ELF-1 (cell line): ENCODE data around the gene OR5AC2.

Experiments used
- DNase-seq: peaks from one replicate; pipeline ENCODE4 v3.0.0-alpha.2; 2016; ENCODE audit warnings: low read depth, low spot score

The OR5AC2 gene, protein sequence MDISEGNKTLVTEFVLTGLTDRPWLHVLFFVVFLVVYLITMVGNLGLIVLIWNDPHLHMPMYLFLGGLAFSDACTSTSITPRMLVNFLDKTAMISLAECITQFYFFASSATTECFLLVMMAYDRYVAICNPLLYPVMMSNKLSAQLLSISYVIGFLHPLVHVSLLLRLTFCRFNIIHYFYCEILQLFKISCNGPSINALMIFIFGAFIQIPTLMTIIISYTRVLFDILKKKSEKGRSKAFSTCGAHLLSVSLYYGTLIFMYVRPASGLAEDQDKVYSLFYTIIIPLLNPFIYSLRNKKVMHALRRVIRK

GRCh38 chr3:98086873-98087272 lies at the start of gene OR5AC2:
OR5AC2 (plus strand) TSS chr3:98087173; CDS start chr3:98087173, 0 bp downstream.
- no peak for DNase-seq

DNA sequence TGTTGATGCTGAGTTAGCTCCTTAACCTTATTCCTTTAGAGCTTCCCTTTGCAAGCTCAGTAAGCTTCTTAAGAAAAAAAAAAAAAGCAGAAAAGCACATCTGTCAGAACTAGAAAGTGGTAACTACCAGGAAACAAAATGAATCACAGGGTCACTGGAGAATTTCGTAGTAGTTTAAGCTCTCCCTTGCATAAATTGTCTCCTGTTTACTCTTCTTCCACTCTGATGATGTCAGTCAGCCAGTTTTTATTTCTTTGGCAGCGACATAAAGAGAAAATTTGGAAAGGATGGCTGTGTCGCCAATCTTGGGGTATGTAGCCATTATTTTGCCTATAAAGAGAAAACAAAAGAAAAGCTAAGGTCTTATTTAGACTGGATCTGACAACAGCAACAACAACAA lies 48.7 kb upstream of the OR5AC2 start:
- DNase-seq = no peak

GRCh38 chr3:98038876-98039275 lies 48.1 kb upstream of the OR5AC2 start:
- DNase-seq = no peak

GRCh38 chr3:98039322-98040024 lies 47.5 kb upstream of the OR5AC2 start:
- DNase-seq = peak; percentile 87

DNA sequence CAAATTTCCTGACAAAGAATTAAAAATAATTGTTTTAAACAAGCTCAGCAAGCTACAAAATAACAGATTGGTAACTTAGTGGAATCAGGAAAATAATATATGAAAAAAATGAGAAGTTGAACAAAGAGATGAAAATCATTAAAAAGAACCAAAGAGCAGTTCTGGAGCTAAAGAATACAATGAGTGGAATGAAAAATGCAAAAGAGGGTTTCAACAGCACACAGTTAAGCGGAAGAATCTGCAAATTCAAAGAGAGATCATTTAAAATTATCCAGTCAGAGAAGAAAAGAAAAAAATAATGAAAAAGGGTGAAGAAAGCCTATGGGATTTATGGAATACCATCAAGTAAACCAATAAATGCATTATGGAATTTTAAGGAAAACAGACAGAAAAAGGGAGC lies 45.6 kb upstream of the OR5AC2 start:
- DNase-seq = no peak

GRCh38 chr3:98048586-98048985 lies 38.4 kb upstream of the OR5AC2 start:
- no peak for DNase-seq

GRCh38 chr3:98049271-98049670 lies 37.7 kb upstream of the OR5AC2 start:
- no peak for DNase-seq

- no peak for DNase-seq
Observed at GRCh38 chr3:98056035-98056434, 30.9 kb upstream of the OR5AC2 start.

- DNase-seq = peak; percentile 77
Observed at GRCh38 chr3:98057631-98058030, 29.3 kb upstream of the OR5AC2 start.

DNA sequence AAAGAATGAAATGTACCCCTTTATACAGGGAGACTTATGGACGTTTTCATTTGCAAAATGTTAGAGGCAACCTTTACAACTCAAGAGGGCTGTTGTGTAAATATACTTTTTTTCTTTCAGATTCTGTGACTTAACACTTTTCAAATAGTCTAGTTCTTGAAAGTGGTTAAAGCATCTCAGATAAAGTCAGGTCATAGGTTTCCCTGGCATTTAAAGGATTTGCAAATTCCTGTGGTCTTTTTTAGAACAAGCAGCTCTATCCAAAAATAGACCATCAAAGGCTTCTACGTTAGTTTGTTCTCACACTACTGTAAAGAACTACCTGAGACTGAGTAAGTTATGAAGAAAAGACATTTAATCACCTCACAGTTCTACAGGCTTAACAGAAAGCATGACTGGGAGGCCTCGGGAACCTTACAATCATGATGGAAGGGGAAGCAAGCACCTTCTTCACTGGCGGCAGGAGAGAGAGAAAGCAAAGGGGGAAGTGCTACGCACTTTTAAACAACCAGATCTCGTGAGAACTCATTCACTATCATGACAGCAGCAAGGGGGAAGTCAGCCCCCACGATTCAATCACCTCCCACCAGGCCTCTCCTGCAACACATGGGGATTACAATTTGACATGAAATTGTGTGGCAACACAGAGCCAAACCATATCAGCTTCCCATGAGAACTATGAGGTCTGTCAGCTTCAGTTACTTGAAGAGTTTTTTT lies 28.6 kb upstream of the OR5AC2 start:
- peak; percentile 37 for DNase-seq

DNA sequence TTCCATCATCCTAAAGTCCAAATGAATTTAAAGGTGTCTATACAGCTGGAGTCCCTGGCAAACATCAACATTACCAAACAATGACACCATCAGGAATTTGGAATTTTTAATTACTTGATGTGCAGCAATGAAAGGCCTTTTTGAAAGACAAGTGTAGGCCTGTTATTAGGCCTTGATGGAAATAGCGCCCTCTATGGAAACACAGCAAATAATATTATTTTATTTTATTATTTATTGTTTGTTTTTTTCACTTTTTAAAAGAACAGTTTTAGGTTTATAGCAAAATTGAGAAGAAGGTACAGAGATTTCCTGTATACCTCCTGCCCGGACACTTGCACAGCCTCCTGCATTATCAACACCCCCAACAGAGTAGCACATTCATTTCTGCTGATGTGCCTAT lies 18.1 kb upstream of the OR5AC2 start:
- no peak for DNase-seq

DNA sequence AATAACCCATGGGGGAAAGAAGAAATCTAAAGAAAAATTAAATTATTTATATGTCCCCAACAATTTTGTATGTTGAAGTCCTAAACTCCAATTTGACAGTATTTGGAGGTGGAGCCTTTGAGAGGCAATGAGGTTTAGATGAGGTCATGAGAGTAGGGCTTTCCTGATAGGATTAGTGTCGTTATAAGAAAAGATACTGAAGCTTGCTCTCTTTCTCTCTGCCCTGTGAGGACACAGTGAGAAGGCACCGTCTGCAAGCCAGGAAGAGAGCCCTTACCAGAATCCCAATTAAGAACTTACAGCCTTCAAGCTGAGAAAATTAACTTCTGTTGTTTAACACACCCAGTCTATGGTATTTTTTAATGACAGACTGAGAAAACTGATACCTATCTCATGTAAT lies 16.1 kb upstream of the OR5AC2 start:
- DNase-seq = no peak

DNA sequence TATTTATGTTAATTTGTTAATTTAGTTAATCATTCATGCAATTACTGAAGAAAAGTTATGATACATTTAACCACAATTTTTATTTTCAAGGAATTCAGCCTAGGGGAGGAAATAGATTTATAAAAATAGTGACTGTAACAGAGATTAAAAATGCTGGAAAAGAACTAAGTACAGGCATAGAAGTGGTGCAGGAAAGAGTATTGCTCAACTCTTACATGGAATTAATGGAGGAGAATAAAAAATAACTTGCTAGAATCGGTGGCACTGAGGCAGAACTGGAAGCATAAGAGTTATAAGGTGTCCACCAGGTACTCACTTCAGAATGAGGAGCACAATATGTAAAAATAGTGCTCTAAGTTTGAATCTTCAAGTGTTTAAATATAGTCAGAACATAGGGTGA lies 13.5 kb upstream of the OR5AC2 start:
- no peak for DNase-seq

GRCh38 chr3:98095882-98096281 lies 8.9 kb downstream of the OR5AC2 start:
- peak; percentile 41 for DNase-seq

GRCh38 chr3:98099848-98100247 lies 12.9 kb downstream of the OR5AC2 start:
- no peak for DNase-seq

GRCh38 chr3:98108162-98108561 lies 21.2 kb downstream of the OR5AC2 start:
- DNase-seq = no peak

- DNase-seq = peak; percentile 75
Observed at GRCh38 chr3:98109807-98110549, 23.0 kb downstream of the OR5AC2 start.

GRCh38 chr3:98110550-98110908 lies 23.6 kb downstream of the OR5AC2 start:
- no peak for DNase-seq

DNA sequence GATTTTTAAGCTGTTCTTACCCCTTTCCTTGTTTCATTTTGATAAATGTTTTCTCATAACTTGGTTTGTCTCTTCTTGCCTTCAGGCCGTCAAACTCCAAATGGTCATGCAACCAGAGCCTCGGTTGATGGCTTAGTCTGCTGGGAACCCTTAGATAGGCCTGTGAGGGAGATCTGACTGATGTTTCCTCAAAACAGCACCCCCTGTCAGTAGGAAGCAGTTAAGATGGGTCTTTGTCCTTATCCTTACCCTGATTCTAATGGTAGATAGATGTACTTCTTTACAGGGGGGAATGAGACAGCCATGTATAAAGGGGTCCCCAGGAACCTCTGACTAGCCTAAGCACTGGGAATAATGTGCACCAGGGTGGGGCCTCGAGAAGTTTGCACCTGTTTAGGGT lies 27.3 kb downstream of the OR5AC2 start:
- DNase-seq = no peak

DNA sequence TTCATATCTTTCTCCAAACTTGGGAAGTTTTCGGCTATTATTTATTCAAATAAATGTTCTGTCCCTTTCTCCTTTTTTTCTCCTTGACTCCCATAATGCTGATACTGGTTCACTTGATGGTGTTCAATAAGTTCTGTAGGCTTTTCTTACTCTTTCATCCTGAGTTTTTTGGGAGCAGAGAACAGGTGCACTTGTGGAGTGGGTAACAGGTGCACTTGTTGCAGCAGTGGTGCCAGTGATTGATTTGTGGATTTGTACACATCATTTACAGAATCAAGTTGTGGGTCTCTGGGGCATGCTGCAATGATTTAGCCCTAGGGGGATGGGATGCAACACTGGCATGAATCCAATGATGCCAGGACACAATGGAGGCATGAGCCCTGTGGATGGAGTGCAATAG lies 28.7 kb downstream of the OR5AC2 start:
- no peak for DNase-seq

DNA sequence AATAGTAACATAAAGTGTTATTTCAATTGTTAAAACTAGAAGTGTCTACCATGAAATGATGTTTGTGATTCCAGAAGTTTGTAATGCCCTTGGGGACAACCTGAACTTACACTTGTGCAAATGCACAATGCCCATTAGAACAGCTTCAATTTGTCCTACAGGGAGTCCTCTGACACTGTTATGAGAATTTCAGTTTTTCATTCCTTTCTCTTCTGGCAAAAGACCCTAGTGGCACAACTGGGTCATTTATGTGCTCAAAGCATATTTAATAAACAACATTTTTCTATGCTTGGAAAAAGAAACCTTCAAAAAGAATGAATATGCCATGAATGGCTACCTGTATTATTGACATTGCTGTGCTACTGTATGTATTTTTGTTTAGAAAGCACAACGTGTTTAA lies 43.4 kb downstream of the OR5AC2 start, which contains the start of gene OR5H1:
Gene OR5H1 (plus strand): TSS at position 301 of the 400 bp plus-strand sequence. CDS start 1,977 bp downstream, outside the sequence.
- DNase-seq = no peak

DNA sequence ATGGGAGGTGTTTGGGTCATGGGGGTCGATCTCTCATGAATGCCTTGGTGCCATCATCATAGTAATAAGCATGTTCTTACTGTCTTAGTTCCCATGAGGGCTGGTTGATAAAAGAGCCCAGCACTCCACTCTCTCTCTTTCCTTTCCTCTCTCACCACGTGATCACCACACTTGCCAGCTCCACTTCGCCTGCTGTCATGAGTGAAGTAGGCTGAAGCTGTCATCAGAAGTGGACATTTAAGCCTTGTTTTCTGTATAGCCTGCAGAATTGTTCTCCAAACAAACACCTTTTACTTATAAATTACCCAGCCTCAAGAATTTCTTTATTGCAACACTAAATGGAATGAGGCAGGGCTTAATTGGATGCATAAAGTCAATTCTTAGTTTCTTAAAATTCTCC lies 49.7 kb downstream of the OR5AC2 start:
- DNase-seq = no peak
